GM23338 (cell line): Measurements from ENCODE around the gene NBAS. TPM values are rescaled to one million over a fixed set of nuclear protein-coding genes. Genes with fewer than 3 reads are reported as not detected.

Experiments
- ATAC-seq: fragments of 200-7000 bp; cut with Tn5 transposase; 3 replicates; pipeline ENCODE4 v1.9.1; 2020
- DNase-seq: peaks from one replicate; pipeline ENCODE4 v3.0.0-alpha.2; 2015; ENCODE audit warnings: low spot score
- H2AFZ ChIP-seq: fragments of 200-600 bp; sonication (generic); 2 replicates; pipeline ENCODE4 v1.8.0; 2016; ENCODE audit warnings: antibody characterized with exemption, mild to moderate bottlenecking, moderate library complexity
- H3F3A ChIP-seq: fragments of 200-600 bp; sonication (generic); replicated peaks from 2 replicates; pipeline ENCODE4 v1.8.0; 2017; ENCODE audit warnings: antibody characterized with exemption, mixed run types, low read depth
- H3K27ac ChIP-seq: fragments of 200-600 bp; sonication (generic); 2 replicates; pipeline ENCODE4 v1.6.1; 2016; ENCODE audit warnings: low read depth
- H3K27me3 ChIP-seq: fragments of 200-600 bp; sonication (generic); 2 replicates; pipeline ENCODE4 v1.8.0; 2016; ENCODE audit warnings: mild to moderate bottlenecking, mixed run types, moderate library complexity; ENCODE audit not compliant: insufficient read depth
- H3K36me3 ChIP-seq: fragments of 200-600 bp; sonication (generic); 2 replicates; pipeline ENCODE4 v1.8.0; 2016; ENCODE audit warnings: mild to moderate bottlenecking; ENCODE audit not compliant: insufficient read depth
- H3K4me1 ChIP-seq: fragments of 200-600 bp; sonication (generic); 2 replicates; pipeline ENCODE4 v1.8.0; 2016; ENCODE audit warnings: mild to moderate bottlenecking, moderate library complexity; ENCODE audit not compliant: insufficient read depth
- H3K4me2 ChIP-seq: fragments of 200-600 bp; sonication (generic); 2 replicates; pipeline ENCODE4 v1.7.1; 2017; ENCODE audit warnings: mixed run types
- H3K4me3 ChIP-seq: fragments of 200-600 bp; sonication (generic); 2 replicates; pipeline ENCODE4 v1.6.1; 2016; ENCODE audit warnings: mixed run types
- H3K79me2 ChIP-seq: fragments of 200-600 bp; sonication (generic); replicated peaks from 2 replicates; pipeline ENCODE4 v1.8.0; 2017; ENCODE audit warnings: mild to moderate bottlenecking; ENCODE audit not compliant: insufficient read depth
- H3K9me2 ChIP-seq: fragments of 200-600 bp; sonication (generic); 2 replicates; pipeline ENCODE4 v1.8.0; 2017; ENCODE audit not compliant: insufficient read depth
- H4K20me1 ChIP-seq: fragments of 200-600 bp; sonication (generic); replicated peaks from 2 replicates; pipeline ENCODE4 v1.8.0; 2017; ENCODE audit warnings: mild to moderate bottlenecking; ENCODE audit not compliant: insufficient read depth
- H3K27ac Mint-ChIP-seq: 2 replicates; pipeline ENCODE4 v1.8.0; 2020; ENCODE audit warnings: inconsistent platforms, mild to moderate bottlenecking, moderate library complexity, mixed read lengths
- H3K27me3 Mint-ChIP-seq: 3 replicates; pipeline ENCODE4 v1.8.0; 2022; ENCODE audit warnings: low read depth, mild to moderate bottlenecking, moderate library complexity, mixed read lengths, inconsistent platforms; ENCODE audit not compliant: insufficient read depth, poor library complexity
- H3K36me3 Mint-ChIP-seq: 3 replicates; pipeline ENCODE4 v1.8.0; 2021; ENCODE audit warnings: low read depth, mild to moderate bottlenecking, inconsistent platforms, moderate library complexity, mixed read lengths
- H3K4me1 Mint-ChIP-seq: 3 replicates; pipeline ENCODE4 v1.8.0; 2020; ENCODE audit warnings: mild to moderate bottlenecking, inconsistent platforms, mixed read lengths
- H3K4me3 Mint-ChIP-seq: 3 replicates; pipeline ENCODE4 v1.8.0; 2021; ENCODE audit warnings: moderate library complexity, mild to moderate bottlenecking, inconsistent platforms, mixed read lengths
- H3K9me3 Mint-ChIP-seq: 3 replicates; pipeline ENCODE4 v1.8.0; 2020; ENCODE audit warnings: moderate library complexity, mild to moderate bottlenecking, inconsistent platforms, mixed read lengths
- CREB1 ChIP-seq: fragments of 250-450 bp; sonication (Bioruptor Pico); IDR thresholded peaks from 2 replicates; pipeline ENCODE4 v1.5.0; 2020; ENCODE audit warnings: low read depth, mild to moderate bottlenecking, moderate library complexity
- EZH2 ChIP-seq: fragments of 200-600 bp; sonication (generic); IDR thresholded peaks from one replicate; pipeline ENCODE4 v1.8.0; 2017; ENCODE audit warnings: antibody characterized with exemption, mild to moderate bottlenecking, low read depth; ENCODE audit not compliant: unreplicated experiment
- EZH2phosphoT487 ChIP-seq: fragments of 200-600 bp; sonication (generic); IDR thresholded peaks from one replicate; pipeline ENCODE4 v1.8.1; 2018; ENCODE audit warnings: antibody characterized with exemption; ENCODE audit not compliant: unreplicated experiment
- JUNB ChIP-seq: IDR thresholded peaks from one replicate; pipeline ENCODE4 v1.6.1; 2016; ENCODE audit warnings: antibody characterized with exemption; ENCODE audit not compliant: unreplicated experiment
- NANOG ChIP-seq: IDR thresholded peaks from 2 replicates; pipeline ENCODE4 v1.6.1; 2016; ENCODE audit warnings: antibody characterized with exemption, borderline replicate concordance
- POLR2AphosphoS5 ChIP-seq: IDR thresholded peaks from 2 replicates; pipeline ENCODE4 v1.6.1; 2016; ENCODE audit warnings: antibody characterized with exemption, low read depth
- STAT1 ChIP-seq: IDR thresholded peaks from one replicate; pipeline ENCODE4 v1.6.1; 2016; ENCODE audit warnings: antibody characterized with exemption; ENCODE audit not compliant: unreplicated experiment
- ZNF114 ChIP-seq: fragments of 250-450 bp; sonication (Bioruptor Pico); IDR thresholded peaks from 2 replicates; pipeline ENCODE4 v1.5.0; 2020; ENCODE audit warnings: mild to moderate bottlenecking, moderate library complexity
- ZNF331 ChIP-seq: fragments of 250-450 bp; sonication (Bioruptor Pico); IDR thresholded peaks from 2 replicates; pipeline ENCODE4 v1.5.0; 2020; ENCODE audit warnings: low read depth, mild to moderate bottlenecking, moderate library complexity
- polyA plus RNA-seq: library from polyadenylated mRNA; unstranded; fragments of >200 nt; fragmentation: Nextera tagmentation; extraction: Ambion mirVana; gene quantifications from 2 replicates; pipeline ENCODE4 v1.2.1, GENCODE V29; 2016
- total RNA-seq: library from RNA; depleted of rRNA; stranded (reverse); fragments of >200 nt; shearing (Covaris generic); gene quantifications from 2 replicates; pipeline ENCODE4 v1.2.3, GENCODE V29; 2014
- TF ChIP-seq, protein P1 (sequence below): IDR thresholded peaks from 2 replicates; pipeline ENCODE4 v1.6.1; 2016; ENCODE audit warnings: antibody characterized with exemption
- TF ChIP-seq, protein P2 (sequence below), 2 experiments: fragments of 200-600 bp in 1 of 2; sonication (generic) in 1 of 2; conservative IDR thresholded peaks; 2 replicates each; pipeline versions ENCODE4 v1.5.1 to v1.6.1; 2016 to 2017; ENCODE audit warnings: antibody characterized with exemption in 2 of 2, low read depth in 2 of 2, mild to moderate bottlenecking in 2 of 2, moderate library complexity in 1 of 2
- TF ChIP-seq, protein P3 (sequence below): fragments of 250-450 bp; sonication (Bioruptor Pico); IDR thresholded peaks from 2 replicates; pipeline ENCODE4 v1.5.0; 2020; ENCODE audit warnings: mild to moderate bottlenecking, moderate library complexity
- TF ChIP-seq, protein P4 (sequence below): IDR thresholded peaks from one replicate; pipeline ENCODE4 v1.6.1; 2018; ENCODE audit warnings: antibody characterized with exemption; ENCODE audit not compliant: unreplicated experiment

NBAS gene
- total and polyA plus RNA-seq, 2 experiments from 2014 or later, result 24.8 to 38.9 TPM

DNA sequence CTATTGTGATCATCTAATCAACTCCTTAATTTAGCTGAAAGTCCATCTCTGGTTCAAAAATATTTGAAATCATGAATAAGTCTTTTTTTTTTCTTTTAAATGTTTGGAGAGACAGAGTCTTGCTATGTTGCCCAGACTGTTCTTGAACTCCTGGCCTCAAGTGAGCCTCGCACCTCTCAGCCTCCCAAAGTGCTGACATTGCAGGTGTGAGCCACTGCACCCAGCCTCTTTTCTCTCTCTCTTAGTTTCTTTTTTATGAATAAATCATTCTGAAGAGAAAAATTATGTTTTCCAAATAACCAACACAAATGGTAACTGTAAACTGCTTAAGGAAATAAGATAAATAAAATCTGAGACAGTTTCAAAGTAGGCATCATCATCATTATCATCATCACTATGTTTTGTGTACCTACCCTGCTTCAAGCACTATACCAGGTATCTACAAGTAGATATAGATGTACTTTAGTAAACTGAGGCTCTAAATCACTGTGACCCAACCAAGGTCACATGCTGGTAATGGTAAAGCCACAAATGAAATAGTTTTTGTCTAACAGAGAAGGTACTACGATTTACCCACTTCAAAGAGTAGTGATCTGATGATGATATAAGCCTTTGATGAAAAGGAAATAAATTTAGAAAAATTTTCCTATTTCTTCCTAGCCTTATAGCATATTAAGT, 5.0 kb upstream of the NBAS start:
- DNase-seq (no peak), ATAC-seq (no peak)
- Histone ChIP-seq H3K9me2 (no peaks in the 10 kb centered on the region), H3K4me3 (no peak overlapping the region), H3K36me3 (no peaks in the 10 kb centered on the region), H3K4me2 (no peak overlapping the region), H3K27ac (no peak overlapping the region), H2AFZ (no peak overlapping the region), H3K27me3 (no peaks in the 10 kb centered on the region), H4K20me1 (no peaks in the 10 kb centered on the region), H3K79me2 (no peaks in the 10 kb centered on the region), H3K4me1 (no peaks in the 10 kb centered on the region), H3F3A (no peaks in the 10 kb centered on the region)
- no peaks in the 10 kb centered on the region for H3K9me3 Mint-ChIP-seq
- TF ChIP-seq JUNB (no peak), STAT1 (no peak), NANOG (no peak), EZH2phosphoT487 (no peak), EZH2 (no peak), ZNF331 (no peak), POLR2AphosphoS5 (no peak), ZNF114 (CRISPR knock-in tag) (no peak), CREB1 (no peak)
- TF ChIP-seq, protein P1, sequence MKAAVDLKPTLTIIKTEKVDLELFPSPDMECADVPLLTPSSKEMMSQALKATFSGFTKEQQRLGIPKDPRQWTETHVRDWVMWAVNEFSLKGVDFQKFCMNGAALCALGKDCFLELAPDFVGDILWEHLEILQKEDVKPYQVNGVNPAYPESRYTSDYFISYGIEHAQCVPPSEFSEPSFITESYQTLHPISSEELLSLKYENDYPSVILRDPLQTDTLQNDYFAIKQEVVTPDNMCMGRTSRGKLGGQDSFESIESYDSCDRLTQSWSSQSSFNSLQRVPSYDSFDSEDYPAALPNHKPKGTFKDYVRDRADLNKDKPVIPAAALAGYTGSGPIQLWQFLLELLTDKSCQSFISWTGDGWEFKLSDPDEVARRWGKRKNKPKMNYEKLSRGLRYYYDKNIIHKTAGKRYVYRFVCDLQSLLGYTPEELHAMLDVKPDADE, result no peak
- TF ChIP-seq, protein P2, sequence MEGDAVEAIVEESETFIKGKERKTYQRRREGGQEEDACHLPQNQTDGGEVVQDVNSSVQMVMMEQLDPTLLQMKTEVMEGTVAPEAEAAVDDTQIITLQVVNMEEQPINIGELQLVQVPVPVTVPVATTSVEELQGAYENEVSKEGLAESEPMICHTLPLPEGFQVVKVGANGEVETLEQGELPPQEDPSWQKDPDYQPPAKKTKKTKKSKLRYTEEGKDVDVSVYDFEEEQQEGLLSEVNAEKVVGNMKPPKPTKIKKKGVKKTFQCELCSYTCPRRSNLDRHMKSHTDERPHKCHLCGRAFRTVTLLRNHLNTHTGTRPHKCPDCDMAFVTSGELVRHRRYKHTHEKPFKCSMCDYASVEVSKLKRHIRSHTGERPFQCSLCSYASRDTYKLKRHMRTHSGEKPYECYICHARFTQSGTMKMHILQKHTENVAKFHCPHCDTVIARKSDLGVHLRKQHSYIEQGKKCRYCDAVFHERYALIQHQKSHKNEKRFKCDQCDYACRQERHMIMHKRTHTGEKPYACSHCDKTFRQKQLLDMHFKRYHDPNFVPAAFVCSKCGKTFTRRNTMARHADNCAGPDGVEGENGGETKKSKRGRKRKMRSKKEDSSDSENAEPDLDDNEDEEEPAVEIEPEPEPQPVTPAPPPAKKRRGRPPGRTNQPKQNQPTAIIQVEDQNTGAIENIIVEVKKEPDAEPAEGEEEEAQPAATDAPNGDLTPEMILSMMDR (conservative IDR thresholded peaks at IDR 0.05; ENCODE audit: low read depth in 2 of 2), result no peak
- TF ChIP-seq, protein P3, sequence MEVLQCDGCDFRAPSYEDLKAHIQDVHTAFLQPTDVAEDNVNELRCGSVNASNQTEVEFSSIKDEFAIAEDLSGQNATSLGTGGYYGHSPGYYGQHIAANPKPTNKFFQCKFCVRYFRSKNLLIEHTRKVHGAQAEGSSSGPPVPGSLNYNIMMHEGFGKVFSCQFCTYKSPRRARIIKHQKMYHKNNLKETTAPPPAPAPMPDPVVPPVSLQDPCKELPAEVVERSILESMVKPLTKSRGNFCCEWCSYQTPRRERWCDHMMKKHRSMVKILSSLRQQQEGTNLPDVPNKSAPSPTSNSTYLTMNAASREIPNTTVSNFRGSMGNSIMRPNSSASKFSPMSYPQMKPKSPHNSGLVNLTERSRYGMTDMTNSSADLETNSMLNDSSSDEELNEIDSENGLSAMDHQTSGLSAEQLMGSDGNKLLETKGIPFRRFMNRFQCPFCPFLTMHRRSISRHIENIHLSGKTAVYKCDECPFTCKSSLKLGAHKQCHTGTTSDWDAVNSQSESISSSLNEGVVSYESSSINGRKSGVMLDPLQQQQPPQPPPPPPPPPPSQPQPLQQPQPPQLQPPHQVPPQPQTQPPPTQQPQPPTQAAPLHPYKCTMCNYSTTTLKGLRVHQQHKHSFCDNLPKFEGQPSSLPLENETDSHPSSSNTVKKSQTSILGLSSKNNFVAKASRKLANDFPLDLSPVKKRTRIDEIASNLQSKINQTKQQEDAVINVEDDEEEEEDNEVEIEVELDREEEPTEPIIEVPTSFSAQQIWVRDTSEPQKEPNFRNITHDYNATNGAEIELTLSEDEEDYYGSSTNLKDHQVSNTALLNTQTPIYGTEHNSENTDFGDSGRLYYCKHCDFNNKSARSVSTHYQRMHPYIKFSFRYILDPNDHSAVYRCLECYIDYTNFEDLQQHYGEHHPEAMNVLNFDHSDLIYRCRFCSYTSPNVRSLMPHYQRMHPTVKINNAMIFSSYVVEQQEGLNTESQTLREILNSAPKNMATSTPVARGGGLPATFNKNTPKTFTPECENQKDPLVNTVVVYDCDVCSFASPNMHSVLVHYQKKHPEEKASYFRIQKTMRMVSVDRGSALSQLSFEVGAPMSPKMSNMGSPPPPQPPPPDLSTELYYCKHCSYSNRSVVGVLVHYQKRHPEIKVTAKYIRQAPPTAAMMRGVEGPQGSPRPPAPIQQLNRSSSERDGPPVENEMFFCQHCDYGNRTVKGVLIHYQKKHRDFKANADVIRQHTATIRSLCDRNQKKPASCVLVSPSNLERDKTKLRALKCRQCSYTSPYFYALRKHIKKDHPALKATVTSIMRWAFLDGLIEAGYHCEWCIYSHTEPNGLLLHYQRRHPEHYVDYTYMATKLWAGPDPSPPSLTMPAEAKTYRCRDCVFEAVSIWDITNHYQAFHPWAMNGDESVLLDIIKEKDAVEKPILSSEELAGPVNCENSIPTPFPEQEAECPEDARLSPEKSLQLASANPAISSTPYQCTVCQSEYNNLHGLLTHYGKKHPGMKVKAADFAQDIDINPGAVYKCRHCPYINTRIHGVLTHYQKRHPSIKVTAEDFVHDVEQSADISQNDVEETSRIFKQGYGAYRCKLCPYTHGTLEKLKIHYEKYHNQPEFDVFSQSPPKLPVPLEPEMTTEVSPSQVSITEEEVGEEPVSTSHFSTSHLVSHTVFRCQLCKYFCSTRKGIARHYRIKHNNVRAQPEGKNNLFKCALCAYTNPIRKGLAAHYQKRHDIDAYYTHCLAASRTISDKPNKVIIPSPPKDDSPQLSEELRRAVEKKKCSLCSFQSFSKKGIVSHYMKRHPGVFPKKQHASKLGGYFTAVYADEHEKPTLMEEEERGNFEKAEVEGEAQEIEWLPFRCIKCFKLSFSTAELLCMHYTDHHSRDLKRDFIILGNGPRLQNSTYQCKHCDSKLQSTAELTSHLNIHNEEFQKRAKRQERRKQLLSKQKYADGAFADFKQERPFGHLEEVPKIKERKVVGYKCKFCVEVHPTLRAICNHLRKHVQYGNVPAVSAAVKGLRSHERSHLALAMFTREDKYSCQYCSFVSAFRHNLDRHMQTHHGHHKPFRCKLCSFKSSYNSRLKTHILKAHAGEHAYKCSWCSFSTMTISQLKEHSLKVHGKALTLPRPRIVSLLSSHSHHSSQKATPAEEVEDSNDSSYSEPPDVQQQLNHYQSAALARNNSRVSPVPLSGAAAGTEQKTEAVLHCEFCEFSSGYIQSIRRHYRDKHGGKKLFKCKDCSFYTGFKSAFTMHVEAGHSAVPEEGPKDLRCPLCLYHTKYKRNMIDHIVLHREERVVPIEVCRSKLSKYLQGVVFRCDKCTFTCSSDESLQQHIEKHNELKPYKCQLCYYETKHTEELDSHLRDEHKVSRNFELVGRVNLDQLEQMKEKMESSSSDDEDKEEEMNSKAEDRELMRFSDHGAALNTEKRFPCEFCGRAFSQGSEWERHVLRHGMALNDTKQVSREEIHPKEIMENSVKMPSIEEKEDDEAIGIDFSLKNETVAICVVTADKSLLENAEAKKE (CRISPR knock-in tag), result no peak
- TF ChIP-seq, protein P4, sequence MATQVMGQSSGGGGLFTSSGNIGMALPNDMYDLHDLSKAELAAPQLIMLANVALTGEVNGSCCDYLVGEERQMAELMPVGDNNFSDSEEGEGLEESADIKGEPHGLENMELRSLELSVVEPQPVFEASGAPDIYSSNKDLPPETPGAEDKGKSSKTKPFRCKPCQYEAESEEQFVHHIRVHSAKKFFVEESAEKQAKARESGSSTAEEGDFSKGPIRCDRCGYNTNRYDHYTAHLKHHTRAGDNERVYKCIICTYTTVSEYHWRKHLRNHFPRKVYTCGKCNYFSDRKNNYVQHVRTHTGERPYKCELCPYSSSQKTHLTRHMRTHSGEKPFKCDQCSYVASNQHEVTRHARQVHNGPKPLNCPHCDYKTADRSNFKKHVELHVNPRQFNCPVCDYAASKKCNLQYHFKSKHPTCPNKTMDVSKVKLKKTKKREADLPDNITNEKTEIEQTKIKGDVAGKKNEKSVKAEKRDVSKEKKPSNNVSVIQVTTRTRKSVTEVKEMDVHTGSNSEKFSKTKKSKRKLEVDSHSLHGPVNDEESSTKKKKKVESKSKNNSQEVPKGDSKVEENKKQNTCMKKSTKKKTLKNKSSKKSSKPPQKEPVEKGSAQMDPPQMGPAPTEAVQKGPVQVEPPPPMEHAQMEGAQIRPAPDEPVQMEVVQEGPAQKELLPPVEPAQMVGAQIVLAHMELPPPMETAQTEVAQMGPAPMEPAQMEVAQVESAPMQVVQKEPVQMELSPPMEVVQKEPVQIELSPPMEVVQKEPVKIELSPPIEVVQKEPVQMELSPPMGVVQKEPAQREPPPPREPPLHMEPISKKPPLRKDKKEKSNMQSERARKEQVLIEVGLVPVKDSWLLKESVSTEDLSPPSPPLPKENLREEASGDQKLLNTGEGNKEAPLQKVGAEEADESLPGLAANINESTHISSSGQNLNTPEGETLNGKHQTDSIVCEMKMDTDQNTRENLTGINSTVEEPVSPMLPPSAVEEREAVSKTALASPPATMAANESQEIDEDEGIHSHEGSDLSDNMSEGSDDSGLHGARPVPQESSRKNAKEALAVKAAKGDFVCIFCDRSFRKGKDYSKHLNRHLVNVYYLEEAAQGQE, result no peak
- peaks cover 13% of the 10 kb centered on the region for H3K4me1 Mint-ChIP-seq
- H3K4me3 Mint-ChIP-seq, result no peak overlapping the region
- no peaks in the 10 kb centered on the region for H3K27me3 Mint-ChIP-seq
- no peaks in the 10 kb centered on the region for H3K36me3 Mint-ChIP-seq
- H3K27ac Mint-ChIP-seq, result no peak overlapping the region
